Erythroblast (primary cell): ENCODE data around the gene WDPCP.
A peak's percentile ranks its signal among the peaks of the same experiment; 100 is the strongest.
"Not testable (repeated sequence)": the region's sequence is repeated elsewhere in the genome, so short reads cannot be mapped to it uniquely, and the experiment has no call there.

ENCODE experiments used
- DNase-seq, 2 experiments: peaks; one replicate each; lab custom pipeline; 2025; lab: John Stamatoyannopoulos, UW
- GATA1 ChIP-seq: IDR thresholded peaks from 2 replicates; pipeline ENCODE4 v1.6.1; 2011; ENCODE audit warnings: low read depth, mild to moderate bottlenecking, control low read depth, low read length, moderate library complexity
- POLR2A ChIP-seq: IDR thresholded peaks from 2 replicates; pipeline ENCODE4 v1.6.1; 2011; ENCODE audit warnings: mild to moderate bottlenecking, low read length

Gene WDPCP

GRCh38 chr2:63484901-63485300 lies 103.4 kb downstream of the WDPCP start:
- TF ChIP-seq POLR2A (no peak), GATA1 (no peak)
- no peak for DNase-seq

DNA sequence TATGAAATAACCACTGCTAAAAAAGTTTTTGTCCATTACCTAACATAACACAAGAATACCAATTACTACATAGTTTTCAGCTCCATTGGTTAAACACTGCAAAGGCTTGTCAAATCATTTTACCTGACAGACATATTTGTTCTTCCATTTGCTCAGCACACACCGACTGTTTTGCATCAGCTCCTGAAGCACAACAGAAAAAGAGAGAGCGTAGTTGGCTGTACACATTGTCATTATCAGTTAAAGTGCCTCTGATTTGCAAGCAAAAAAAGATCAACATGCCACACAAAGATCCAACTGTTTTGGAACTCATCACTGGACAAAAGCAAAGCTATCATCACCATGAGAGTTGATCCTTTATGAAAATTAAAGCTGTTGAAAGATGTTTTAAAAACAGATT lies 103.8 kb downstream of the WDPCP start:
- DNase-seq, result no peak
- no peak for TF ChIP-seq GATA1
- TF ChIP-seq POLR2A, result no peak

DNA sequence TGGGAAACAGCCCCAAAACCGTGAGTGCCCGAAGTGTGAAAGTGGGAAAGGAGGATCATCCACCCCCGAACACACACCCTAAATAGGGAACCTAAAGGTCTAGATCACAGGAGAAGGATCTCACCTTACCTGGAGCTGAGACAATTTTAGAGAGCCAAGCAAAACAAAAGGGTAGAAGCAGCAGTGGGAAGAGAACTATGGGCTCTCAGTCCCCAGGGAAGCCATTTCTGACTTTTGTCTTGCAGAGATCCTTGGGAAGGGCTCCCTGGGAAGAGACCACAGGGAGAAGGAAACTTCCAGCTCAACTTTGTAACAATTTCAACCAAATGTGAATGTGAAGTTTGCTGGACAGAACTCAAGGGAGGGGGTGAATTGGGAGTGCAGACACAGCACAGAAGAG lies 110.6 kb downstream of the WDPCP start:
- no peak for TF ChIP-seq GATA1
- TF ChIP-seq POLR2A, result no peak
- no peak for DNase-seq

GRCh38 chr2:63469313-63469712 lies 119.0 kb downstream of the WDPCP start:
- DNase-seq, result not testable (repeated sequence)

GRCh38 chr2:63465633-63466032 lies 122.6 kb downstream of the WDPCP start:
- TF ChIP-seq GATA1, result no peak
- TF ChIP-seq POLR2A, result no peak
- no peak for DNase-seq

DNA sequence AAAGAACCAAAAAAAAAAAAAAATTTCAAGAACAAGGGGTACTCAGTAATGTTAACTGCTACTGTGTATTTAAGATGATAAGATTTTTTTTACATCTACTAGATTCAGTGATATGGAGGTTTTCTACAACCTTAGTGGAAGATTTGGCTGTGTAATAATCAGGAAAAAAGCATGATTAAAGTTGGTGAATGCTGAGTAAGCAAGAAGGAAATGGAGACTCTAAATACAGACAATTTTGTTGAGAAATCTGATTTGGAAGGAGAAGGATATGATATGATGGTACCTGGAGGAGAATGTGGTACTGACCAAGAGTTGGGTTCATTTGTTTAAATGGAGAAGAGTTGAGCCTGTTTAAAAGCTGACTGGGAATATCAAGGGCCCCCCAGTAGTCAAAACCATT lies 125.1 kb downstream of the WDPCP start:
- TF ChIP-seq GATA1 (no peak), POLR2A (no peak)
- DNase-seq, result no peak

- DNase-seq, result no peak
- TF ChIP-seq GATA1 (no peak), POLR2A (no peak)
Observed at GRCh38 chr2:63446658-63447057, 141.6 kb downstream of the WDPCP start.

DNA sequence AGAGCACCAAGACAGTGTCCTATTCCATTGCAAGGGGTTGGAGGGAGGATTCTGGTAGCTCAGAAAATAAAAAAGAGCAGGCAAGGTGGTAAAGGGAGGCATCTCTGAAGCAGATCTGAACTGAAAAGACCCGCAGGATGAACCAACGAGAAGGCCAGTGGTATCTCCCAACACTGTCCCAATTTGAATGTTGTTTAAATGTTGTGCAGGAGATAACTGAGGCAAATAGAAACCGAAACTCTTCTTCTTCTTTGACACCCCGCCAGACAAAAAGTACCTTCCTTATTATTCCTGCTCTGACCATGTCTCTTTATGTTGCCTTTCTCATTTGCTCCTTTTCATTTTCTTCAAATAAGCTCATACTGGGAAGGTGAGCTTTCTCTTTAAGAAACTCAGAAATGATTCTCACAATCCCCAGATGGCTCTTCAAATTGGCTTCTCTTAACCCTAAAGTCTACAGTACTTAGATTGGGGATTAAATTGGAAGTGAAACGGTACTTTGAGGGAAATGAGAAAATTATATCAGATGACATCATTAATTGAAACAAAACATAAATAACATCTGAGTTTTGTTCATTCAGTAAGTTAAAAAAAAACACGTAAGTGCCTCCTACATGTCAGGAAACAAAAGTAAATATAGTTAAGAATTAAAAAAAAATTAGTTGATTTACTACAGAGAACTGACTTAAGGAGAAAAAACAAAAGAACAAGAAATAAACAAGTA lies 143.6 kb downstream of the WDPCP start:
- peak in 1 of 2 experiments; percentile 3 for DNase-seq

GRCh38 chr2:63440612-63441011 lies 147.7 kb downstream of the WDPCP start:
- DNase-seq, result no peak
- TF ChIP-seq GATA1 (no peak), POLR2A (no peak)

More for the DNA sequence above, 143.6 kb downstream of the WDPCP start:
- no peak for TF ChIP-seq GATA1

DNA sequence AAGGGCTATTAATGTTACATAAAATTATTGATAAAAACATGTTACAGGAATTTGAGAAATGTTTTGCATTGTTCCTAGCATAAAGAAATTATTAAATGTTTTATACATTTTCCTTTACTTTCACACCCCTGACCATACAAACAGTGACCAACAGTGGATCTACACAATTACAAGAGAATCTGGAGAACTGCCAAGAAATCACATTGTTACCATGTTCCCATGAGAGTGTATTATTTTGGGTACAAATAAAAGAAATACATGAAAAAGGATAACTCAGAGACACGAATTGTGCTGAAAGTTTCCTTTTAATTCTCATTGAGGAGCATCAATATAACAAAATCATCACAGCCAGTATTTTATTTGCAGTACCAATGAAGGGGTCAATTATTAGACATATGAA lies 150.1 kb downstream of the WDPCP start:
- no peak for DNase-seq
- TF ChIP-seq GATA1 (no peak), POLR2A (no peak)

DNA sequence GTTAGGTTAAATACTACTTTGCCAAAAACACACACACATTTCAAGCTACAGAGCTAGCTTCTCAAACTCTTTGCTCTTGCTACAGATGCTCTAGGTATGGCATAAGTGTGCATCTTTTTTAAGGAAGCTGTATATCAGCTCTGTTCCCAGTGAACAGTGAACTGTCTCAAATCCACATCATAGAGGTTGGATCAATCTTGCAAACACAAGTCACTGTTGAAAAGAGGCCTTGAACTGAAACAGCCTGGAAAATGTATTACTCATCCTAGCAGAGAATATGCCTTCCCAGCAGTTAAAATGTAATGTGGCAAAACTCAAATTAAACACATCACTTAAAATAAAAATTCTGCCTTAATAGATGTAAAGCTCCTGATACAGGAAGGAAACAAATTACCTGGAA lies 151.8 kb downstream of the WDPCP start:
- no peak for DNase-seq
- TF ChIP-seq GATA1, result no peak
- no peak for TF ChIP-seq POLR2A

- TF ChIP-seq POLR2A, result no peak
- TF ChIP-seq GATA1, result no peak
- DNase-seq, result no peak
Observed at GRCh38 chr2:63435070-63435469, 153.2 kb downstream of the WDPCP start.

GRCh38 chr2:63434024-63435001 lies 154.0 kb downstream of the WDPCP start:
- no peak for TF ChIP-seq GATA1
- no peak for TF ChIP-seq POLR2A
- no peak for DNase-seq

GRCh38 chr2:63432373-63432772 lies 155.9 kb downstream of the WDPCP start:
- no peak for TF ChIP-seq GATA1
- no peak for TF ChIP-seq POLR2A
- DNase-seq, result no peak
